HG03457 (cell line): Measurements from ENCODE around the gene EPHA8.

Experiments
- ATAC-seq: cut with Tn5 transposase; IDR thresholded peaks from one replicate; pipeline ENCODE4 v1.9.1; 2021; ENCODE audit warnings: moderate number of reproducible peaks; ENCODE audit not compliant: unreplicated experiment

The EPHA8 gene

GRCh38 chr1:22612671-22613571 lies 49.6 kb downstream of the EPHA8 start:
- ATAC-seq, result no peak

GRCh38 chr1:22613572-22613918 lies 50.3 kb downstream of the EPHA8 start:
- ATAC-seq, result no peak

- no peak for ATAC-seq
These were observed 50.7 kb downstream of the EPHA8 start for GRCh38 chr1:22613951-22614350.

GRCh38 chr1:22615886-22616285 lies 52.6 kb downstream of the EPHA8 start:
- ATAC-seq, result no peak

- no peak for ATAC-seq
These were observed 53.3 kb downstream of the EPHA8 start for GRCh38 chr1:22616571-22616970.

DNA sequence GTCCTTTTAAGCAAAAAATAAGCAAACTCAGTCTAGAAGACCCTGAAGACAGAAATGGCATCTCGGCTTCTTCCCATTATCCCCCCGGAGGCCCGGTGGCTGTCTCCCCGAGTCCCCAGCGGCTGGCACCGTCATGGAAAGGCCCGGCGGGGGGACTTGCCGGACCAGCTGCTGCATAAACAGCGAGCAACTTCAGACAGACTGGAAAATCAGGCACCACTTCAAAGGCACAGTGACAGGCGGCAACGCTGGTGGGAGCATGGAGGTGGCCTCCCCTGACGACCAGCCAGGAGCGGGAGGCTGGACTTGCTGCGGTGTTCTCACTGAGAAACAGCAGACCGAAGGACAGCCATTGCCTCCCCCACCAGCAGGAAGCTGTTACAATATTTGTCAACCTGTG lies 54.8 kb downstream of the EPHA8 start:
- no peak for ATAC-seq

DNA sequence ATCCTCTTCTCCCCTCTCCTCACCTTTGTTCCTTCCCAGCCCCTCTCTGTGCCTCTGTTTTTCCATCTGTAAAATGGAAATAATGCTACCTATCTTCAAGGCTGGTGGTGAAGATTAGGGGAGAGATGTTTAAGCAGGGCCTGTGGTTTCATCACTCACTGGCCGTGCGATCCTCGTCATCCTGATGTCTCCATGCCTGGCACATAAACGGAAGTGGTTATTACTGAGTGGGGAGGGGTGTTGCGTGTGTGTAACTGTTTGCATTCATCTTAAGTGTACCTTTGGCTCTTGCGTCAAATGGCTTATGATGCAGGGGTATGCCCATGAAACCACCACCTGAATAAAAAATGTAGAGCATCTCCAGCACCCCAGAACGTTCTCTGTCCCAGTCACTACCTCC lies 56.0 kb downstream of the EPHA8 start:
- no peak for ATAC-seq

DNA sequence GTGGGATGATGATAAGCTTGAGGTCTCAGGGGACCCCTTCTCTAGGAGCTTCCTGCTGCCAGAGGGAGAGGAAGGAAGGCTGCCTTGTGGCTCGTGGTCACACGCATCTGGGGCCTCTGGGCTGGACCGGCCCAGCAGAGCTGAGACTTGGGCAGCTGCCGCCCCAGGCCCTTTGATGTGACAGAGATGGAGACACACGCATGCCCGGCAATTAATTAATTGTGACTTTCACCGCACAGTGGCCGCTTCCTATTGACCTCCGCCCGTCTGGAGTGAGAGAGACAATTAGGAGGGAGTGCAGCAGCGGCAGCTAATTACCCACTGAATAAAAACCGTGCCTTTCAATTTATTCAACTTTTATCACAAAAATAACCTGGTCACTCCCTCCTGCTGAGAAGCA lies 56.5 kb downstream of the EPHA8 start:
- ATAC-seq, result no peak

- ATAC-seq, result no peak
These were observed 58.5 kb downstream of the EPHA8 start for GRCh38 chr1:22621761-22622160.

GRCh38 chr1:22625262-22625925 lies 62.1 kb downstream of the EPHA8 start:
- ATAC-seq, result no peak

- no peak for ATAC-seq
These were observed 63.2 kb downstream of the EPHA8 start for GRCh38 chr1:22626237-22627157.

DNA sequence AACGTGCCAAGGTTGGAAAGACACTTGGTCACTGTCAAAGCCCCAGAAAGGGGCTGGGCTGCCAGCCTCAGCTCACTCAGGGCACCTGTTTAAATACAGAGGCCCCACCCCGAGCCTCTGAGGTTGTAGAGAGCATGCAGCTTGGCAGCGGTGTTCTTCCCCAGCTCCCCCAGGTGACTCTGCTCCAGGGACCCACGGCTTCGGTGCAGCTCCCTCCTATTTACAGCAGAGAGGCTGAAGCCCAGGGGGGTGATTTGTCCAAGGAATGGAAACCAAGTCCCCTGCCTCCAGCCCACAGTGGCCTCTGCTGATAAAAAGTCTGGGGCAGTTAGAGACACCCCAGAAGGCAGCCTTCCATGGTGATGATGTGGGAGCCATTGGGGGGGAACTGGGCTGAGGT lies 64.0 kb downstream of the EPHA8 start:
- ATAC-seq, result no peak

DNA sequence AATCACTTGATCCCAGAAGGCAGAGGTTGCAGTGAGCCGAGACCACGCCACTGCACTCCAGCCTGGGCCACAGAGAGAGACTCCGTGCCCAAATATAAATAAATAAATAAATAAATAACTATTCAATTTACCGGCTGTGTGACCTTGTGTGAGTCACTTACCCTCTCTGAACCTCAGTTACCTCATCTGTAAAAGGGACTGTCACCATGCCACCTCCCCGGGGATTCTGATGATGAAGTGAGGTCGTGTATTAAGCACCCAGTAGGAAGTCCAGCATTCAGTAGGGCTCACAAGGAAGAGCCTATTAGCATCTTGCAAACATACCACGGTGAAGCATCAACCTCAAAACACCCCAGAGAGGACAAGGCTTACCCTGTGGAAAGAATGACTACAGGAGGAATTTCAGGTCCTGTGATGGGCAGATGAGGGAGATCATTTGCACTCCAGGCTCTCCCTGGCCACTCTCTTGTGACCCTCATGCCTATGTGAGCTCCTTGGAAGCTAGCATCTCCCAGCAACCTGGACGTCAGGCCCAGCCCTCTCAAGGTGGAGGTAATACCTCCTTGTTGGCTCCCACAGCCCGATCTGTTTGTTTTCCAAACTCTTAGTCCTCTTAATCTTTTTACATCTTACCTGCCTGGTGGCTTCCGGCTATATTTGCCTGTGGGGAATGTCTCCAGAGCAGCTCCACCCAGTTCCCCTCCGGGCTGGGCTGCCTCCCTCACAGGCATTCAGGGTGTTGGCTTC lies 65.6 kb downstream of the EPHA8 start:
- no peak for ATAC-seq

DNA sequence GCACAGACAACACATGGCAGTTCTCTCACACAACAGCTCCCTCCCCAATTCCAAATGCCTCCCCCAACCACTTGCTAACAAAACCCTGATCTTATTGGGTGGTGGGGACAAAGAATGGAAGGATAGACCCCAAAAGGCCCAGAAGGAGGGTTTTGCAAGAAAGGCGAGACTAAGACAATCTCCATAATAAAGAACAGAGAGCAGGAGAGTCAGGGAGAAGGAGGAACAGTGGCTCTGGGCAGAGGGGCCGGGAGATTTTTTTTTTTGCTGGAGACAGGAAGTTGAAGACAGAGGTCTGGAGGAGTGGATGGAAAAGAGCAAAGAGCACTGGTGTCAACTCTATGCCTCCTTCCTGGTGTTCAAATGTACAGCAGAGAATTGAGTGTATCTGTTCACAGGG lies 66.6 kb downstream of the EPHA8 start:
- no peak for ATAC-seq

- no peak for ATAC-seq
These were observed 70.6 kb downstream of the EPHA8 start for GRCh38 chr1:22633697-22634463.

DNA sequence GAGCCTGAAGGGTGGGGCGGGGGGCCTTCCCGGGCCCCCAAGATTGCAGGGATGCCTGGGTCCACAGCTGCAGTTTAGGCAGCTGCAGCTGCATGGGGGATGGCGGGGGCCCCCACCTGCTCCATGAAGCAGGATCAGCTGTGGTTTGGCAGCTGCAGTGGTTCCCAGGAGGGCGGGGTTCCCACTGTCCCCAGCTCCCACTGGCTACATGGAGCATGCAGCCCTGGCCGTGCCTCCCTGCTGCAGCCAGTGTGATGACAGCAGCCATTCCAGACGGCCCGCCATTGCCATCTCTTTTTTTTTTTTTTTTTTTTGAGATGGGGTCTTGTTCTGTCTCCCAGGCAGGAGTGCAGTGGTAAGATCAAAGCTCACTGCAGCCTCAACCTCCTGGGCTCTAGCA lies 72.1 kb downstream of the EPHA8 start:
- ATAC-seq, result no peak

GRCh38 chr1:22636353-22636752 lies 73.1 kb downstream of the EPHA8 start, which contains the start of gene C1QA:
C1QA (plus strand) TSS chr1:22636628; CDS start chr1:22637617, 989 bp downstream.
- ATAC-seq, result no peak

GRCh38 chr1:22636927-22637326 lies 73.6 kb downstream of the EPHA8 start:
- ATAC-seq, result no peak

GRCh38 chr1:22637907-22638445 lies 74.7 kb downstream of the EPHA8 start:
- ATAC-seq, result no peak
